ENCODE results near the gene CORO7.

The CORO7 gene

GRCh38 chr16:4426021-4426684, 9.8 kb upstream of the CORO7 start:
- DNase-seq, result peak; percentile 52

GRCh38 chr16:4425378-4426020, 9.1 kb upstream of the CORO7 start, which contains the start of gene DNAJA3:
DNAJA3 (plus strand) TSS chr16:4425868; CDS start chr16:4425882, 14 bp downstream.
- DNase-seq, result peak; percentile 97

- peak; percentile 39 for DNase-seq
Observed at GRCh38 chr16:4420505-4421105, 4.2 kb upstream of the CORO7 start.

GRCh38 chr16:4419402-4419959, 3.1 kb upstream of the CORO7 start:
- no peak for DNase-seq

- peak; percentile 86 for DNase-seq
Observed at GRCh38 chr16:4415538-4416199, 727 bp downstream of the CORO7 start.

GRCh38 chr16:4414187-4414917, 2.0 kb downstream of the CORO7 start:
- DNase-seq, result no peak

- no peak for DNase-seq
Observed at GRCh38 chr16:4412854-4413253, 3.5 kb downstream of the CORO7 start.

- no peak for DNase-seq
Observed at GRCh38 chr16:4412159-4412558, 4.2 kb downstream of the CORO7 start.

- no peak for DNase-seq
Observed at GRCh38 chr16:4411684-4412083, 4.7 kb downstream of the CORO7 start.

GRCh38 chr16:4410335-4411075, 5.9 kb downstream of the CORO7 start:
- no peak for DNase-seq

- DNase-seq, result no peak
Observed at GRCh38 chr16:4409081-4409932, 7.1 kb downstream of the CORO7 start.

GRCh38 chr16:4408323-4408690, 8.1 kb downstream of the CORO7 start:
- DNase-seq, result no peak

- no peak for DNase-seq
Observed at GRCh38 chr16:4407543-4408322, 8.7 kb downstream of the CORO7 start.

- no peak for DNase-seq
Observed at GRCh38 chr16:4404967-4405696, 11.3 kb downstream of the CORO7 start.

GRCh38 chr16:4404247-4404966, 12.0 kb downstream of the CORO7 start:
- peak; percentile 69 for DNase-seq

- DNase-seq, result no peak
Observed at GRCh38 chr16:4403133-4403949, 13.1 kb downstream of the CORO7 start.

- peak; percentile 84 for DNase-seq
Observed at GRCh38 chr16:4402439-4403132, 13.8 kb downstream of the CORO7 start.
